A549 (cell line): ENCODE results near the gene PLLP. TPM values are rescaled to one million over a fixed set of nuclear protein-coding genes. Genes with fewer than 3 reads are reported as not detected.

Experiments
- ATAC-seq, 2 experiments: fragments of 200-7000 bp in 1 of 2; fragments of >200 bp in 1 of 2; cut with Nextera tagmentation in 1 of 2; cut with Tn5 transposase in 1 of 2; 3 replicates each; pipeline versions ENCODE4 v1.8.0 to v1.9.1; 2018 to 2020; ENCODE audit warnings: mild to moderate bottlenecking in 1 of 2, moderate library complexity in 1 of 2
- CTCF ChIA-PET: fragments of 300-600 bp; sonication (Branson Sonifier 250); formaldehyde crosslinking; extraction: SDS; loops from one replicate; lab custom pipeline; 2021; ENCODE audit warnings: antibody characterized with exemption, inconsistent platforms; lab: Yijun Ruan, JAX
- POLR2A ChIA-PET: fragments of 350-600 bp; formaldehyde crosslinking; extraction: SDS; loops from one replicate; lab custom pipeline; 2021; ENCODE audit warnings: antibody characterized with exemption, inconsistent platforms; lab: Yijun Ruan, JAX
- DNase-seq, 2 experiments: peaks; one replicate each; pipeline versions ENCODE4 v3.0.0 to v3.0.0-alpha.2; 2011 to 2016; ENCODE audit warnings: low read depth in 1 of 2, low spot score in 1 of 2
- FAIRE-seq: peaks from 2 replicates; lab custom pipeline; 2011; peaks lifted over from hg19 to GRCh38; lab: Jason Lieb, UNC
- H3K27ac ChIP-seq, 2 experiments: fragments of >200 bp; sonication (Bioruptor Twin); formaldehyde crosslinking; 3 replicates each; pipeline ENCODE4 v1.5.1; 2016 to 2017
- H3K4me1 ChIP-seq: fragments of >200 bp; sonication (Bioruptor Twin); formaldehyde crosslinking; 3 replicates; pipeline ENCODE4 v1.6.1; 2016
- H3K4me2 ChIP-seq: fragments of >200 bp; sonication (Bioruptor Twin); formaldehyde crosslinking; 3 replicates; pipeline ENCODE4 v1.6.1; 2016
- H3K4me3 ChIP-seq: fragments of >200 bp; sonication (Bioruptor Twin); formaldehyde crosslinking; 3 replicates; pipeline ENCODE4 v1.5.1; 2016
- H3K9me3 ChIP-seq: fragments of >200 bp; sonication (Bioruptor Twin); formaldehyde crosslinking; 3 replicates; pipeline ENCODE4 v1.6.1; 2016
- CBX2 ChIP-seq: fragments of 200-600 bp; sonication (generic); IDR thresholded peaks from 2 replicates; pipeline ENCODE4 v1.6.1; 2016; ENCODE audit warnings: low read depth, mild to moderate bottlenecking, borderline replicate concordance
- CBX8 ChIP-seq: fragments of 200-600 bp; sonication (generic); IDR thresholded peaks from 2 replicates; pipeline ENCODE4 v1.6.1; 2016
- CHD4 ChIP-seq: fragments of 200-600 bp; sonication (generic); IDR thresholded peaks from 2 replicates; pipeline ENCODE4 v1.6.1; 2016; ENCODE audit warnings: antibody characterized with exemption, mild to moderate bottlenecking, borderline replicate concordance
- EHMT2 ChIP-seq: fragments of 200-600 bp; sonication (generic); IDR thresholded peaks from 2 replicates; pipeline ENCODE4 v1.6.1; 2016; ENCODE audit warnings: antibody characterized with exemption, low read depth, mild to moderate bottlenecking, moderate library complexity
- FOSL2 ChIP-seq, 2 experiments: fragments of 450-650 bp in 1 of 2; fragments of >200 bp in 1 of 2; sonication (Bioruptor Twin) in 1 of 2; formaldehyde crosslinking; IDR thresholded peaks; 2 replicates each; pipeline versions ENCODE4 v1.5.0 to v1.6.1; 2016 to 2020; ENCODE audit warnings: mild to moderate bottlenecking in 1 of 2, moderate library complexity in 1 of 2
- HES2 ChIP-seq: fragments of >200 bp; sonication (Bioruptor Twin); formaldehyde crosslinking; IDR thresholded peaks from 2 replicates; pipeline ENCODE4 v1.6.1; 2016
- JUN ChIP-seq, 2 experiments: fragments of >200 bp; sonication (Bioruptor Twin); formaldehyde crosslinking; IDR thresholded peaks; 2 replicates in 1 of 2; 3 replicates in 1 of 2; pipeline ENCODE4 v1.6.1; 2016 to 2017
- NR3C1 ChIP-seq: fragments of >200 bp; sonication (Bioruptor Twin); formaldehyde crosslinking; IDR thresholded peaks from 3 replicates; pipeline ENCODE4 v1.6.1; 2017
- PBX3 ChIP-seq: IDR thresholded peaks from 2 replicates; pipeline ENCODE4 v1.6.1; 2012
- RARB ChIP-seq: fragments of 250-450 bp; sonication (Bioruptor Pico); IDR thresholded peaks from 2 replicates; pipeline ENCODE4 v1.8.0; 2021; ENCODE audit warnings: mild to moderate bottlenecking, moderate library complexity
- RCOR1 ChIP-seq: fragments of 150-350 bp; IDR thresholded peaks from 2 replicates; pipeline ENCODE4 v1.6.1; 2014; ENCODE audit warnings: antibody characterized with exemption, low read length, low read depth
- TP53 ChIP-seq: fragments of 250-450 bp; sonication (Bioruptor Pico); IDR thresholded peaks from 2 replicates; pipeline ENCODE4 v1.5.0; 2021; ENCODE audit warnings: mild to moderate bottlenecking, moderate library complexity
- WGBS: methylation state at CpG from one replicate; pipeline ENCODE4 v1.1.6; 2017; ENCODE audit errors: missing lambda C conversion rate; 5-methylcytosine and 5-hydroxymethylcytosine counted together
- polyA plus RNA-seq, 4 experiments: library from polyadenylated mRNA; depleted of rRNA in 3 of 4; stranded (reverse); fragments of >200 nt; fragmentation: RNase III in 1 of 4; extraction: RNeasy Plus Mini Kit Qiagen cat#74134 plus additional on column Dnase treatment in 1 of 4; gene quantifications; 2 replicates in 3 of 4; 3 replicates in 1 of 4; pipeline ENCODE4 v1.2.3, GENCODE V29; 2011 to 2017
- TF ChIP-seq, protein P1 (sequence below): IDR thresholded peaks from 2 replicates; pipeline ENCODE4 v1.6.1; 2012; ENCODE audit warnings: low read depth, borderline replicate concordance
- TF ChIP-seq, protein P2 (sequence below): fragments of 250-450 bp; sonication (Bioruptor Pico); IDR thresholded peaks from 2 replicates; pipeline ENCODE4 v1.5.0; 2020; ENCODE audit warnings: low read depth, mild to moderate bottlenecking, moderate library complexity

Gene PLLP
- polyA plus RNA-seq, 2 of the 4 experiments (the other 2 are of a cell fraction) = 1.8 to 3.3 TPM

DNA sequence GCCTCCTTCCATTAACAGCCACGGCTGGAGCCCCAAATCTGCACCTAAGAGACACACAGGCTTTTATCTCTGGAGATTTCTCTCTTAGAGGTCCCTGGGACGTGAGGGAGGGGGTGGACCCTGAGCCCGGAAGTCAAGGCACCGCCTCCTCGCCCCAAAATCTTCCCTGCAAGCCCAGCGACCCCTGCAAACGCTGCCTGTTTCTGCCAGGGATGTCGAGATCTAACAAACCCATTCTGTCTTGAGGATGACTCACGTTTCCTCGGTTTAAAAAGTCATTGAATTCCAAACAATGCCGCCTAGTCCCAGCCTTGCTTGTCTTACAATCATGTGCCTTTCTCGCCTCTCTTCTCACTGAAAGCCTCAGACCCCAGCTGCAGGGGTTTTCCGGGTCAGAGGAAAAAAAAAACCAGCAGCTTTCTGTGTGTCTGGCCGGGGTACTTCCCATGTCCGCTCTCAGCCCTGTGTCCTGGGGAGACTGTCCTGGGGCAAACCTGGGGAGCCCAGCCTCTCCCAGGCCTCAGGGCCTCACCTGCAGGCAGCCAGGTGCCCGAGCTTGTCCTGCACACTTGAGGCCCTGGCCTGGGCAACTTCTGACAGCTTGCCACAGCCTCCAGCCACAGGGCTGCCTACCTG is 24.1 kb downstream of the PLLP start:
- POLR2A ChIA-PET = interaction anchor here (1.7 kb wide), 1 partner anchor 15 kb away, joined by 6 read pairs; the partner anchor contains the start of gene ARL2BP
- TF ChIP-seq TP53 (CRISPR knock-in tag) = no peak
- TF ChIP-seq FOSL2 (IDR thresholded peaks at IDR 0.05) = no peak
- TF ChIP-seq FOSL2 (CRISPR knock-in tag; IDR thresholded peaks at IDR 0.05) = peak; percentile 64
- H3K4me2 ChIP-seq = peak overlapping the region; percentile 39
- peak overlapping the region; percentile 13 to 80; a peak in 4 of 6 replicates for H3K27ac ChIP-seq
- FAIRE-seq (no peak), DNase-seq (no peak), ATAC-seq (peak; percentile 40 to 60; a peak in 4 of 6 replicates)
- CTCF ChIA-PET = no interaction called here
- H3K4me1 ChIP-seq = peaks cover 9% of the 10 kb centered on the region; the same call in 2 of the 3 replicates
- no peak overlapping the region for H3K4me3 ChIP-seq
- WGBS = 39% methylated on average over 16 of the region's 16 CpGs
- no peaks in the 10 kb centered on the region for H3K9me3 ChIP-seq

DNA sequence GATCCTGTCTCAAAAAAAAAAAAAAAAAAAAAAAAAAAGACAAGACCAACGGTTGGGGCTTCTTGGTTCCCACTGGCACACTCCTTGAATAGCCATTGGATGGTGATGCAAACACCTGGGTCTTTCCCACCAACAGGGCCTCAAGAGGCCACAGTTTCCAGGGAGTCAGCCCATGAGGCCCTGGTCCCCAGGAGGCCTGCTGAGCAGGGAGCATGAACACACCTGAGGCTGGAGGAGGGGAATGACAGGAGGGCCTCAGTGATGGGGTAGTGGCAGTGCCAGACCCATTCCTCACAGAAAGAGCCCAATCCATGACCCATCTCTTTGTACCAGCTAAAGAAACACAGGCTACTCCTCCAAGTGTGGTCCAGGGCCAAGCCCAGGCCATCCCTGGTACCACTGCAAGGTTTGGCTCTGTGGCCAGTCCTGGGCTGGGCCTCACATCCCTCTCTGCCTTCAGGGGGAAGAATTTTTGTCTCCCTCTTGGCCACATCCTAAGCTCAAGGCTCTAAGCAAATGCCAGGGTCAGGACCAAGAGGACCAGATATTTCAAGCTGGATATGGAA is 25.5 kb downstream of the PLLP start:
- DNase-seq (no peak), FAIRE-seq (no peak), ATAC-seq (no peak; a peak in 1 of 6 replicates)
- TF ChIP-seq NR3C1 (no peak), CBX2 (no peak), RCOR1 (no peak), JUN (IDR thresholded peaks at IDR 0.05) (no peak), CHD4 (no peak), RARB (no peak), CBX8 (no peak), PBX3 (no peak)
- TF ChIP-seq, protein P1, sequence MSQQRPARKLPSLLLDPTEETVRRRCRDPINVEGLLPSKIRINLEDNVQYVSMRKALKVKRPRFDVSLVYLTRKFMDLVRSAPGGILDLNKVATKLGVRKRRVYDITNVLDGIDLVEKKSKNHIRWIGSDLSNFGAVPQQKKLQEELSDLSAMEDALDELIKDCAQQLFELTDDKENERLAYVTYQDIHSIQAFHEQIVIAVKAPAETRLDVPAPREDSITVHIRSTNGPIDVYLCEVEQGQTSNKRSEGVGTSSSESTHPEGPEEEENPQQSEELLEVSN = no peak
- TF ChIP-seq, protein P2, sequence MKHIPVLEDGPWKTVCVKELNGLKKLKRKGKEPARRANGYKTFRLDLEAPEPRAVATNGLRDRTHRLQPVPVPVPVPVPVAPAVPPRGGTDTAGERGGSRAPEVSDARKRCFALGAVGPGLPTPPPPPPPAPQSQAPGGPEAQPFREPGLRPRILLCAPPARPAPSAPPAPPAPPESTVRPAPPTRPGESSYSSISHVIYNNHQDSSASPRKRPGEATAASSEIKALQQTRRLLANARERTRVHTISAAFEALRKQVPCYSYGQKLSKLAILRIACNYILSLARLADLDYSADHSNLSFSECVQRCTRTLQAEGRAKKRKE (CRISPR knock-in tag) = no peak
- H3K4me3 ChIP-seq = no peak overlapping the region
- POLR2A ChIA-PET = interaction anchor here (1.7 kb wide), 1 partner anchor 14 kb away, joined by 6 read pairs; the partner anchor contains the start of gene ARL2BP
- no peaks in the 10 kb centered on the region for H3K9me3 ChIP-seq
- CTCF ChIA-PET = interaction anchor here (1.2 kb wide), 1 partner anchor 41 kb away, joined by 4 read pairs; no protein-coding TSS in a partner anchor
- H3K27ac ChIP-seq = no peak overlapping the region
- H3K4me1 ChIP-seq = peaks cover 9% of the 10 kb centered on the region; the same call in 2 of the 3 replicates
- H3K4me2 ChIP-seq = no peak overlapping the region
- 58% methylated on average over 1 of the region's 1 CpG for WGBS

DNA sequence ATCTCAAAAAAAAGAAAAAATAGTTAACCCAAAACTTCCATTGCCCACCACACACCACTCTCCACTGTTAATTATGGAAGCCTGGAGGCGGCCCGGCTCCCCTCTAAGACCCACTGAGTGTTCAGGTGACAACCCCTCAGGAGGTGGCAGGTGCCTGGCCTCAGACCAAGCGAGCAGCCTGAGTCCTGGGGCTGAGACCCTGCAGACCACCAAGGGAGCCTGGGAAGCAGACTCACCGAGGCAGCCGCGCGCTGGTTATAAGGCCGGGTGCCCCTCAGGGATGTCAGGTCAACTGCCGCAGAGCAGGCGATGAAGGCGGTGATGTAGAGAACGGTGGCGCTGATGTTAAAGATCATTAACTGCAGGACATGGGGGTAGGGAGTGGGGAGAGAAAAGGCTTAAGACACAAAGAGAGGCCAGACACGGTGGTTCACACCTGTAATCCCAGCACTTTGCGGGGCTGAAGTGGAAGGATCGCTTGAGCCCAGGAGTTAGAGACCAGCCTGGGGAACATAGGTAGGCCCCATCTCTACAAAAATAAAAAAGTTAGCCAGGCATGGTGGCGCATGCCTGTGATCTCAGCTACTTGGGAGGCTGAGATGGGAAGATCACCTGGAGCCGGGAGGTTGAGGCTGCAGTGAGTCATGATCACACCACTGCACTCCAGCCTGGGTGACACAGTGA is 26.1 kb downstream of the PLLP start:
- POLR2A ChIA-PET = no interaction called here

More for the DNA sequence above, 26.1 kb downstream of the PLLP start:
- DNase-seq (no peak), FAIRE-seq (no peak), ATAC-seq (no peak)
- TF ChIP-seq EHMT2 (no peak), NR3C1 (no peak), HES2 (no peak), PBX3 (no peak)
- TF ChIP-seq, protein P2 (CRISPR knock-in tag) = no peak
- H3K9me3 ChIP-seq = no peaks in the 10 kb centered on the region
- no peak overlapping the region for H3K4me2 ChIP-seq
- H3K4me3 ChIP-seq = no peak overlapping the region
- WGBS = 97% methylated on average over 18 of the region's 18 CpGs
- H3K4me1 ChIP-seq = peaks cover 12% of the 10 kb centered on the region
- no peak overlapping the region for H3K27ac ChIP-seq
- CTCF ChIA-PET = no interaction called here
